Measurements from ENCODE around the gene H2BW2. TPM values are rescaled to one million over a fixed set of nuclear protein-coding genes. Genes with fewer than 3 reads are reported as not detected.
"Not testable (repeated sequence)": the region's sequence is repeated elsewhere in the genome, so short reads cannot be mapped to it uniquely, and the experiment has no call there.

H2BW2 gene
- not detected for total RNA-seq
- long read RNA-seq, result 0 reads

GRCh38 chrX:104039689-104040505 lies at the start of gene H2BW2:
Gene H2BW2 (plus strand): TSS chrX:104039956. CDS start chrX:104039995, 39 bp downstream.
- H3K27me3 ChIP-seq, result no peaks in the 10 kb centered on the region
- no peaks in the 10 kb centered on the region for H3K9me3 ChIP-seq
- TF ChIP-seq CTCF (IDR thresholded peaks at IDR 0.05), result no peak
- intact Hi-C loops (cut with DNase I), result no loop called here
- H3K36me3 ChIP-seq, result no peaks in the 10 kb centered on the region
- DNase-seq (no peak), ATAC-seq (no peak)
- H3K27ac ChIP-seq, result no peak within 1 kb of the TSS
- H3K4me3 ChIP-seq, result no peak within 1 kb of the TSS
- H3K4me1 ChIP-seq, result no peaks in the 10 kb centered on the region

- Histone ChIP-seq H3K36me3 (no peaks in the 10 kb centered on the region), H3K4me3 (no peak overlapping the region), H3K27me3 (no peaks in the 10 kb centered on the region), H3K27ac (no peak overlapping the region), H3K4me1 (no peaks in the 10 kb centered on the region), H3K9me3 (no peaks in the 10 kb centered on the region)
- ATAC-seq, result no peak
- TF ChIP-seq CTCF (IDR thresholded peaks at IDR 0.05), result no peak
- intact Hi-C loops (cut with DNase I), result no loop called here
- no peak for DNase-seq
Measured at GRCh38 chrX:103999234-103999633, 40.5 kb upstream of the H2BW2 start.

- no peak for TF ChIP-seq CTCF (IDR thresholded peaks at IDR 0.05)
- intact Hi-C loops (cut with DNase I), result no loop called here
- ATAC-seq (no peak), DNase-seq (no peak)
- Histone ChIP-seq H3K27me3 (no peaks in the 10 kb centered on the region), H3K36me3 (no peaks in the 10 kb centered on the region), H3K9me3 (no peaks in the 10 kb centered on the region), H3K4me1 (no peaks in the 10 kb centered on the region), H3K27ac (no peak overlapping the region), H3K4me3 (no peak overlapping the region)
Measured at GRCh38 chrX:104008831-104009230, 30.9 kb upstream of the H2BW2 start.

GRCh38 chrX:104013158-104013557 lies 26.6 kb upstream of the H2BW2 start:
- Histone ChIP-seq H3K27ac (no peak overlapping the region), H3K4me3 (no peak overlapping the region), H3K36me3 (no peaks in the 10 kb centered on the region), H3K4me1 (no peaks in the 10 kb centered on the region), H3K27me3 (no peaks in the 10 kb centered on the region), H3K9me3 (no peaks in the 10 kb centered on the region)
- no peak for DNase-seq
- intact Hi-C loops (cut with DNase I), result no loop called here
- TF ChIP-seq CTCF (IDR thresholded peaks at IDR 0.05), result no peak
- no peak for ATAC-seq

GRCh38 chrX:104013606-104014005 lies 26.1 kb upstream of the H2BW2 start, which contains the start of gene H2BW1:
Gene H2BW1 (minus strand): TSS chrX:104013708. CDS start chrX:104013576, 132 bp downstream.
- no peak for DNase-seq
- intact Hi-C loops (cut with DNase I), result no loop called here
- H3K9me3 ChIP-seq, result no peaks in the 10 kb centered on the region
- no peak within 1 kb of the TSS for H3K4me3 ChIP-seq
- H3K27me3 ChIP-seq, result no peaks in the 10 kb centered on the region
- no peaks in the 10 kb centered on the region for H3K36me3 ChIP-seq
- no peak within 1 kb of the TSS for H3K27ac ChIP-seq
- TF ChIP-seq CTCF (IDR thresholded peaks at IDR 0.05), result no peak
- no peak for ATAC-seq
- no peaks in the 10 kb centered on the region for H3K4me1 ChIP-seq

- H3K27me3 ChIP-seq; H3K27ac ChIP-seq; ATAC-seq; H3K36me3 ChIP-seq; H3K4me1 ChIP-seq; H3K4me3 ChIP-seq; H3K9me3 ChIP-seq; intact Hi-C loops (cut with DNase I); DNase-seq: not testable (repeated sequence)
Measured at GRCh38 chrX:104015576-104015975, 24.2 kb upstream of the H2BW2 start.

Data from upper lobe of right lung (tissue), 1 donor.